Measurements from ENCODE around the gene CEP112. TPM values are rescaled to one million over a fixed set of nuclear protein-coding genes. Genes with fewer than 3 reads are reported as not detected.

The CEP112 gene
- total and polyA plus RNA-seq, 2 donors (not counting 3 experiments of a cell fraction or from before 2014, with no cell fraction given): 1.5 to 25.3 TPM

DNA sequence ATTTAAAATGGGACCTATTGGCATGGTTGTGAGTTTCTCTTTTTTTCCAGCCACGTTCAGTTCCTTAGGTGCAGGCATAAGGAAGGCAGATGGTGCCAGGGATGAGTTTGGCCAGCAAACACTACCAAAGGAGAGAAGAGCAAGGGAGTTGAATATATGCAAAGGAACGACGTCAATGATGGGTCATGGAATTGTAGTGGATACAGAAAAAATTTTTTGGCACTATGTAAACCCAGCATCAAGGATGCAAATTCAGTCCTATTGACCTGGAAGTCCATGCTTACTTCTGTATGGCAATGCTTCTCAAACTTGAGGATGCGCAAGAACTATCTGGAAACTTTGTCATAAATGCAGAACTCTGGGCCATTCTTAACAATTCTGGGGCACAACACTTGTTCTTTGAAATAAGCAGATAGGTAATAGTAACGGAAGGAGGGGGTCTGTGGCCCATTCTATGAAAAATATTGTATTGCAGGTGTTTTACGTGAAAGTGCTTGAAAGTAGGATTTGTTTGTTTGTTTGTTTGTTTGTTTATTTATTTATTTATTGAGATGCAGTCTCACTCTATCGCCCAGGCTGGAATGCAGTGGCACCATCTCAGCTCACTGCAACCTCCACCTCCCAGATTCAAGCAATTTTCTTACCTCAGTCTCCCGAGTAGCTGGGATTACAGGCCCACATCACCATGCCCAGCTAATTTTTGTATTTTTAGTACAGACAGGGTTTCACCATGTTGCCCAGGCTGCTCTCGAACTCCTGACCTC, 19.3 kb upstream of the CEP112 start:
- Histone ChIP-seq H3K4me3 (replicated peaks in 1 of 3; ENCODE audit: insufficient read depth in 1 of 3, low read depth in 1 of 3, low read length in 3 of 3) (no peak overlapping the region), H3K27me3 (ENCODE audit: control insufficient read depth in 2 of 2, insufficient read depth in 2 of 2, low read length in 2 of 2) (peaks cover 4 to 9% of the 10 kb centered on the region in 2 experiments), H3K36me3 (ENCODE audit: control insufficient read depth in 2 of 2, extremely low read depth in 1 of 2, insufficient read depth in 2 of 2, low read length in 2 of 2) (no peaks in the 10 kb centered on the region), H2AFZ (ENCODE audit: low read depth, low read length) (no peak overlapping the region), H3K4me2 (ENCODE audit: insufficient read depth, low read length) (no peak overlapping the region), H3K79me2 (ENCODE audit: control insufficient read depth, insufficient read depth, low read length) (no peaks in the 10 kb centered on the region), H3K27ac (ENCODE audit: insufficient read depth, low read depth, low read length) (no peak overlapping the region), H3K4me1 (ENCODE audit: control insufficient read depth, extremely low read depth, insufficient read depth, low read length) (no peaks in the 10 kb centered on the region), H3K9ac (replicated peaks; ENCODE audit: extremely low read depth, insufficient read depth, low read length) (no peak overlapping the region), H4K20me1 (replicated peaks; ENCODE audit: control insufficient read depth, extremely low read depth, insufficient read depth, low read length) (no peaks in the 10 kb centered on the region), H3K9me3 (replicated peaks; ENCODE audit: control insufficient read depth, insufficient read depth, low read length) (no peaks in the 10 kb centered on the region), H3K9me1 (replicated peaks; ENCODE audit: control insufficient read depth, extremely low read depth, insufficient read depth, low read length) (no peaks in the 10 kb centered on the region)
- FAIRE-seq: no peak
- no peak for DNase-seq (ENCODE audit: low read depth, low spot score)
- CTCF ChIA-PET: interaction anchor here (1.0 to 2.1 kb wide), 2 partner anchors 11 to 46 kb away, joined by 3 to 4 read pairs; no protein-coding TSS in a partner anchor
- no TSS peak for BruUV-seq (replicated peaks)
- POLR2A ChIA-PET: no interaction called here
- dilution Hi-C loops (cut with MboI; ENCODE audit: extremely low pct_ligation_motif_present, low sequenced_read_pairs) (no loop called here), intact Hi-C loops (cut with micrococcal nuclease) (no loop called here)
- no peak for TF ChIP-seq MYC (IDR thresholded peaks at IDR 0.05; ENCODE audit: low read depth, low read length)

DNA sequence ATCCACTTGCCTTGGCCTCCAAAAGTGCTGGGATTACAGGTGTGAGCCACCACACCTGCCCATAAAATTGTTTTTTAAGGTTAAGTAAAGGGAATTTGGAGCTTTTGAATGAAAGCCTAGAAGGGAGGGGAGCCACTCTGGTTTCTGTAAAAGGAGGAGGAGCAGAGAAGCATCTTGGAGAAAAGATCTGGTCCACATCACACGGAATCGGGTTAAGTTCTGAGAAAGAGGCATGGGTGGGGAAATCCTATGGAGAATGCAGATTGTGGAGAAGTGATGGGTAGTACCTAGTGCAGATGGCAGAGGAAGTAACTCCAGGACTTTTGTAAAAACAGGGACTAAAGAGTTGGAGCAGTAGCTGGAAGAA, 18.3 kb upstream of the CEP112 start:
- H3K9ac ChIP-seq (replicated peaks; ENCODE audit: extremely low read depth, insufficient read depth, low read length): no peak overlapping the region
- H3K4me2 ChIP-seq (ENCODE audit: insufficient read depth, low read length): no peak overlapping the region
- H4K20me1 ChIP-seq (replicated peaks; ENCODE audit: control insufficient read depth, extremely low read depth, insufficient read depth, low read length): no peaks in the 10 kb centered on the region
- no peak for DNase-seq (ENCODE audit: low read depth, low spot score)
- ChIA-PET CTCF (interaction anchor here (1.0 to 3.2 kb wide), 4 partner anchors 10 to 464 kb away, joined by 3 to 12 read pairs (median 4); no protein-coding TSS in a partner anchor), POLR2A (no interaction called here)
- no peak for FAIRE-seq
- H2AFZ ChIP-seq (ENCODE audit: low read depth, low read length): no peak overlapping the region
- no peaks in the 10 kb centered on the region for H3K36me3 ChIP-seq (ENCODE audit: control insufficient read depth in 2 of 2, extremely low read depth in 1 of 2, insufficient read depth in 2 of 2, low read length in 2 of 2)
- no peak for TF ChIP-seq GATA2 (IDR thresholded peaks at IDR 0.05; ENCODE audit: insufficient read depth, insufficient read length, low read depth, low read length)
- TF ChIP-seq POLR2A (IDR thresholded peaks at IDR 0.05; ENCODE audit: low read depth, low read length): no peak
- TF ChIP-seq, protein P1, sequence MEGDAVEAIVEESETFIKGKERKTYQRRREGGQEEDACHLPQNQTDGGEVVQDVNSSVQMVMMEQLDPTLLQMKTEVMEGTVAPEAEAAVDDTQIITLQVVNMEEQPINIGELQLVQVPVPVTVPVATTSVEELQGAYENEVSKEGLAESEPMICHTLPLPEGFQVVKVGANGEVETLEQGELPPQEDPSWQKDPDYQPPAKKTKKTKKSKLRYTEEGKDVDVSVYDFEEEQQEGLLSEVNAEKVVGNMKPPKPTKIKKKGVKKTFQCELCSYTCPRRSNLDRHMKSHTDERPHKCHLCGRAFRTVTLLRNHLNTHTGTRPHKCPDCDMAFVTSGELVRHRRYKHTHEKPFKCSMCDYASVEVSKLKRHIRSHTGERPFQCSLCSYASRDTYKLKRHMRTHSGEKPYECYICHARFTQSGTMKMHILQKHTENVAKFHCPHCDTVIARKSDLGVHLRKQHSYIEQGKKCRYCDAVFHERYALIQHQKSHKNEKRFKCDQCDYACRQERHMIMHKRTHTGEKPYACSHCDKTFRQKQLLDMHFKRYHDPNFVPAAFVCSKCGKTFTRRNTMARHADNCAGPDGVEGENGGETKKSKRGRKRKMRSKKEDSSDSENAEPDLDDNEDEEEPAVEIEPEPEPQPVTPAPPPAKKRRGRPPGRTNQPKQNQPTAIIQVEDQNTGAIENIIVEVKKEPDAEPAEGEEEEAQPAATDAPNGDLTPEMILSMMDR (IDR thresholded peaks at IDR 0.05; ENCODE audit: extremely low read depth in 1 of 2, insufficient read depth in 1 of 2, low read depth in 1 of 2, low read length in 2 of 2): no peak
- no peaks in the 10 kb centered on the region for H3K9me1 ChIP-seq (replicated peaks; ENCODE audit: control insufficient read depth, extremely low read depth, insufficient read depth, low read length)
- peaks cover 4 to 5% of the 10 kb centered on the region in 2 experiments for H3K27me3 ChIP-seq (ENCODE audit: control insufficient read depth in 2 of 2, insufficient read depth in 2 of 2, low read length in 2 of 2)
- no peak overlapping the region for H3K4me3 ChIP-seq (replicated peaks in 1 of 3; ENCODE audit: insufficient read depth in 1 of 3, low read depth in 1 of 3, low read length in 3 of 3)
- dilution Hi-C loops (cut with MboI; ENCODE audit: extremely low pct_ligation_motif_present, low sequenced_read_pairs) (no loop called here), intact Hi-C loops (cut with micrococcal nuclease) (no loop called here)
- no peak overlapping the region for H3K27ac ChIP-seq (ENCODE audit: insufficient read depth, low read depth, low read length)
- no peaks in the 10 kb centered on the region for H3K4me1 ChIP-seq (ENCODE audit: control insufficient read depth, extremely low read depth, insufficient read depth, low read length)
- no peaks in the 10 kb centered on the region for H3K9me3 ChIP-seq (replicated peaks; ENCODE audit: control insufficient read depth, insufficient read depth, low read length)
- BruUV-seq (replicated peaks): no TSS peak
- H3K79me2 ChIP-seq (ENCODE audit: control insufficient read depth, insufficient read depth, low read length): no peaks in the 10 kb centered on the region

Data from endothelial cell of umbilical vein (primary cell).